HG02759 (cell line): ENCODE results near the gene RXRG.

Experiments
- ATAC-seq: cut with Tn5 transposase; IDR thresholded peaks from one replicate; pipeline ENCODE4 v1.9.1; 2021; ENCODE audit warnings: mild to moderate bottlenecking, moderate library complexity; ENCODE audit not compliant: unreplicated experiment

RXRG gene

DNA sequence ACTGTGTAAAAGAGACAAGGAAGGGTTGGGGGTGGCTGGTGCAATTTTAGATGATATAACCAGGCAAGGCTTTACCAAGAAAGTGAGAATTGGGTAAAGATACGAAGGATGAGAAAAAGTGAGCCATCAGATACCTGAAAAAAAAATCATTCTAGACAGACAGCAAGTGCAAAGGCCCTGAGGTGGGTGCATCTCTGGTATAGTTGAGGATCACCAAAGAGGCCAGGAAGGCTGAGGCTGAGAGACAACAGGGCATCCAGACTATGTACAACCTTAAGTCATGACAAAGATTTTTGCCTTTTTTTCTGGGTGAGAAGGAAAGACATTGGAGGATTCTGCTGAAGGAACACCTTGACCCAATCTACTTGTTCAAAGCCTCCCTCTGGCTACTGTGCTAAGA lies 29.9 kb downstream of the RXRG start:
- ATAC-seq, result no peak

DNA sequence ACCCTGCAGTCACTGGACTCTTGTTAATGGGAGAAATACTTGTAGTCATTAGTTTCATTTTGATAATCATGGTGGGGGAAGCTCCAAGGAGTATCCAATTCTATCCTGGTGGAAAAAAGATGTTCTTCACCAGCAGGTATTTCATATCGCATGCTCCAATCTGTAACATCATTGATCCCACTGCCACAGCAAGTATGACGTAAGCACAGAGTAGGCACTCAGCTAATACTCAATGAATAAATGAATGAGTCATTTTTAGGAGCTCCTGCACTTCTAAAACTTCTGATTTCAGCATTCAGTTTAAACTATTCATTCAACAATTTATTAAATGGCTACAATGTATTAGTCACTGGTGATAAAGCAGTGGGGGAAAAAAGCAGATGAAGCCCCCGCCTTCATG lies 30.3 kb downstream of the RXRG start:
- ATAC-seq, result no peak

DNA sequence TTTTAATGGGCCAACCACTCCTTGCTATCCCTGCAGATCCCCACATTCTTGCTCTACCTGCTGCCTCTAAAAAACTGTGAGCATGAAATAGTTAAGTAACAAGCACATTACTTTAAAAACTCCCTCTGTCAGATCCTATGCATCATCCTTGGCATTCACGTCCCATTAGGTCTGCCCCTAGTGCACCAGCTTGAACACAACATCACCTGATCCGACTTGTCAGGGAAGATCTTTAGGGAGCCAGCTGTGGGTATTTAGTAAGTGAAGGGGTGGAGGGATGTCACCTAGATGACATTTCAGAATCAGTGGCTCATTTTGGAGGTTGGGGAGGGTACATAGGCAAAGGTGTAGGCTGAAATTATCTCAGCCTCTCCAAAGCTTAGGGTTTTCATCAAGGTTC lies 33.5 kb downstream of the RXRG start:
- ATAC-seq, result no peak

DNA sequence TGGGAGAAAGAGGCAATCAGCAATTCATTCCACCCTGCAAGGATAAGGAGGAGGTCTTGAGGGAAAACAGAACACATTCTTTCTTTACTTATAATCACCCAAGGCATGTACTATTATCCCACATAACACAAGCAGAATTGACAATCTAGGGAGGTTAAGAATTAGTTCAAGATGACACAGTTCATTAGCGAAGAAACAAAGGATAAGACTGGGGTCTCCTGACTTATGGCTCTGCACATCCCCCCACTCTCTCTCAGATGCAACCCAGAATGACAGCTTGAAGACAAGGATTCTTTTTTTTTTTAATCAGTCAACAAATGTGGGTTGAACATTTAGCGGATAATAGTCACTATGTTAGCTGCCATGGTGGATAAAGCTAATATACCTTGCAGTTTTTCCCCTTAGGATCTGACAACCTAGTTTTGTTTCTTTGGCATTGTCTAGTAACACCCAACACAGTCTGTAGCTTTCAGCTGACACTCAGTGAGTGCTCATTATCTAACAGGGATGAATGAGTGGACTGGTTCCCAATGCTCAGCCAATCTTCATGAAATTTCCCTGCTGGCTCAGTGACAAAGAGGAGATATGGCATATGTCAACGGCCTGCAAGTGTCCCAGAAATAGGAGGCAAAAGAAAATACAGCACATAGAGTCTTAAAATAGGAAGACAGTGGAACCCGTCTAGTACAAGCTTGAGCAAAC lies 35.1 kb downstream of the RXRG start:
- no peak for ATAC-seq

DNA sequence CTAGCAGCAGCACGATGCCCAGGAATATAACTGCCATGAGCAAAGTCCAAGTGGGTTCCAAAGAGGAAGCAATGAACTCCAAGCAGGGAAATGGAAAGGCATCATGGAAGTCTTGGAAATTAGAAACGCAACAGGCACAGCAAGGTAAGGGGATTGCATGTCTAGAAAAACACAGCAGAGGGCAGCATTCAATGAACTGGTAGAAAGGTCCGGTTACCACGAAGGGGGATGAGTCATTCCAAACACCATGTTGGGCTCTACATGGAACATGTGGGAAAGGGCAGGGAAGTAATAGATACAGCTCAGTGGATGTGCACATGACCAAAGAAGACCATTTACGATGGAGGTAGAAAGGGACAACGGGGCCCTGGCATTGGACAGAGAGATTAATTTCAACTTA lies 36.4 kb downstream of the RXRG start:
- ATAC-seq, result peak; percentile 57

DNA sequence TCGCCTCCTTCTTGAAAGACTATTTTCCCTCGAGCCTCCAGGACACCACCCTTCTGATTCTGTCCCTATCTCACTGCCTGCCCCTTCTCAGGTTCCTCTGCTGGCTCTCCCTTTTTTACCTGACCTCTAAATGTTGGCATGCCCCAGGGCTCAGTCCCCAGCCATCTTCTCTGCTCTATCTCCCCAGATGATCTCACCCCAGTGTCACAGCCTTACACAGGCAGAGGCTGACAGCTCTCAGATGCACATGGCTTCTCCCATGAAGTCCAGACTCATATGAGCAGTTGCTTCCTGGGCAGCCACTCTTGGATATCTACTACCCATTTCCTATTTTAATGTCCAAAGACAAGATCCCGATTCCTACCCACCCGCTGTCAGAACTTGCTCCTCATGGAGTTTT lies 37.5 kb downstream of the RXRG start:
- no peak for ATAC-seq

DNA sequence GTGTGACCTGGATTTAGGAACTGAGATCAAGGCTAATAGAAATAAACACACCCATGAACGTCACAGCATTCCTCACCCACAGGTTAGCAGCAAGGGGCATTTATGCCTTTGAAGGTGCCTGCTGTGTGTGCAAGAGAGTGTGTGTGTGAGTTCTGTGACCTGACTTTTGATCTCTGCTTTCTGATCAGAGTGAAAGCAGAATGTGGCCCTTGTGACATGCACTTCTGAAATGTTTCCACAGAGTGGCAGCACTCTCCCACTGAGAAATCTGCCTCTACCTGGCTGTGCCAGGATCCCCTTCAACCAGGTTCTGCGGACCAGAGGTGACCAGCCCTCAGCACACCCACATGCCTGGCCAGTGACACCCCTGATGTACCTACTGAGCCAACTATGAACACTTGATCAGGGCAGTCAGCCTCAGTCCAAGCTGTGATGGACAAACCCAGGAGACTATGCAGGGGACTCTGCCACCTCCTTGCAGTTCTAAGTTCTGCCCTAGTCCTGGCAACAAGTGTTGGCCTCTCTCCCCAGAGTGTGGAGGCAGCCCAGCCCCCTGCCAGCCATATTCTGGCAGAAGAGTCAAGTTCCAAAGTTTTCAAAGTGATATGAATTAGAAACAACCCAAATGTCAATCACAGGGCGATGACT lies 41.0 kb downstream of the RXRG start:
- peak; percentile 67 for ATAC-seq

DNA sequence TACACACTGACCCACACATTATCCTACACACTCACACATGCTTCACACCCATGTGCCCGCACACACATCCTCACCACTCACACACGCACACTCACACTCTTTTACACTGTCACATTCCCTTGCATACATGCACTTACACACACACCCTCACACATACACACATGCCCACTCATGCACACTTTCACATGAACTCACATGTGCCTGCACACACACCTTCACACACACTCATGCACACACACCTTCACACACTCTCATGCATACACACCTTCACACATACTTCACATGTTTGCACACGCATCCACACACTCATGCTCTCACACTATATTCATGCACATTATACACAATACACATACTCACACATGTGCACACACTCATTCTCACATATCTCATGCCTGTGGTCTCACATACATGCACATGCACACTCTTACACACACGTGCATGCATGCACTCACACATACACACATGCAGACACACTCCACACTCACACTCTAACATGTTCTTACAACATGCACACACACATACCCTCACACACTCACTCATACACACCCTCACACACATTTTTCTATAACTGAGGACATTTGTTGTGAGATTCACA lies 42.3 kb downstream of the RXRG start:
- no peak for ATAC-seq

DNA sequence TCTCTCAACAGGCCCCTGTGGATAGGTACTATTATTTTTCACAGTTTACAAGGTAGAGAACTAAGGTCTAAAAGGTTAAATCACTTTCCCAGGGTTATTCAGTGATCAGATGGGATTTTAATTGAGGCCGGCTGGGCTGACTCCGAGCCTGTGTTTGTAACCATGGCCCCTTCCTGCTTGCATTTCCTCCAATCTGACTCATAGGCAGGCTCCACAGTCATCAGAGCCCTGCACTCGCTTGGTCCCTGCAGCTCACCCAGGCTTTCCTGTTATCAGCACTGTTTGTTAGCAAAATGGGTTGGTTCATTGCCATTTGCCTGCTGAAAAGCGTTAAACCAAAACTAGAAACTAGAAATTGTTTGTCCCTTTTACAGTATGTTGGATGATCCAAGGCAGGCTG lies 47.0 kb downstream of the RXRG start:
- ATAC-seq, result no peak

DNA sequence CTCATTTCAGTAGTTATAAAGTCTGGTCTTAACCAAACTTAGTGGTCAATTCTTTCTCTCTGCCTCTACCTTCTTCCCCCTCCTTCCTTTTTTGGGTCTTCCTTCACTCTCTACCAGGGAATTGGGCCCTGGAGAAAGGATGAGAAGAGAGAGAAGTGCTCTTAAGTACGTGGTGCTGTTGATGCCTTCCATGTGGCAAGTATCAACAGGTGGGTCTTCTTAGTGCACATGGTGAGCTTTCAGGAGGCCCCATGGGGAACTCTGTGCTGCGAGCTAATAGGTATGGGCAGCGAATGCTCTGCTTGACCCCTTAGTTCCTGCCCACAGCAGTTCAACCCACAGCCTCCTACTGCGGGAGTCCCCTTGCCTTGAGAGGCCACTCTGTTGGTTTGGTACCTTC lies 49.0 kb downstream of the RXRG start:
- no peak for ATAC-seq

DNA sequence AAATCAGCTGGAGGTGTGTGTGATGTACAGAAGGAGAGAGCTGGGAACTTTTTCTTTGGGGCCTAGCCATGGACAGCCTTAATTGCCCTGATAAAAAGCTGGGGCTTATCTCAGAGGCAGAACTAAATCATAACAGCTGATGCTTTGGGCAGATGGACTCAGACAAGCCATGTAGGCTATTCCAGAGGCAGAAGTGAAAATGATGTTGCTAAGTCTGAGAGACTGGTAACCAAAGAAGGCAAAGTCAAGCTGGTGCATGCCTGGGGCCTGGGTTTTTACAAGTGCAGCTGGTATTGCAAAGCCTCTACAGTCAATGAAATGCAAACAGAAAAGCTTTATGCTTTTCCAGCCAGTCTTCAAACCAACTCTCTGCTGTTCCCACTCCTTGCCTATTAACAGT lies 49.4 kb downstream of the RXRG start:
- peak; percentile 24 for ATAC-seq

DNA sequence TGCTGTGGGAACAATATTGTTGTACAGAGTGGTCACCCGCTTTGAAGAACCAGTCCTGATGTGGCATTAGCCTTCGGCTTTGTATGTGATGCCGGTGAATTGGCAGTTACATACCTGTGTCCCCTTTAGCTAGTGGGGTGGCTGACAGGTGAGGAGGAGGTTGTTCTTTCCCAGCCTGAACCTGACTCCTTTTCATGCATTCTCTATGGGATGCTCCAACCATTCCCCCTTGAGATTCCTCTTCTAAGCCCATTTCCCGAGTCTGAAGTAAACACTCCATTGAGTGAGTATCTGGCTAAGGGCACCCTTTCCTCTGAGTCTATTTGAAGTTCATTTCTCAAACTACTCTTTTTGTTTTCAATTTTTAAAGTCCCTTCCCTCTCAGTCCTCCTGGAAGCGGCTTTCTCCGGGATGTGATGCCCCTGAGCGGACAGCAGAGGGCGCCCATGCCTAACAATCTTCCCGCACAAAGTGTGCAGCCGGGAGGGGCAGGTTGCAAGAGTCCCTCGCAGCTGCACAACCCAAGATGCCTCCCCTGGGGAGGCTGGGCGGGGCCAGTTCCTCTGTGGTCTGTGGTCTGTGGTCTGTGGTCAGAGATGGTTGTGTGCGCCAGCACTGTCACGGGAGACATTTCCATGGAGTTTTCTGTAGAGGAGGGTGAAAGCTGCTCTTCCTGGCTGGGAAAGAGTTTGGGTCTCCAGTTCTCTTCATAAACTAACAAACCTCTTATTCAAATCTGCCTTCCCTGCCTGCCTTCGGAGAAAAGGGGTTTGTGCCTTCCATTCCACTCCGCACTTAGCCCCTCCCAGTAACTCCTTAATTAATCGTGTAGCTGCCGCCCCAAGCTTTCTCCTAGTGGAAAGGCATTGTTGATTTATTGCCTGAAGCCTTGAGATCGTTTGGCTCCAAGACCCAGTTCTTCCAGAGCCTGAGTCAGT lies 52.0 kb downstream of the RXRG start:
- ATAC-seq, result peak; percentile 100

DNA sequence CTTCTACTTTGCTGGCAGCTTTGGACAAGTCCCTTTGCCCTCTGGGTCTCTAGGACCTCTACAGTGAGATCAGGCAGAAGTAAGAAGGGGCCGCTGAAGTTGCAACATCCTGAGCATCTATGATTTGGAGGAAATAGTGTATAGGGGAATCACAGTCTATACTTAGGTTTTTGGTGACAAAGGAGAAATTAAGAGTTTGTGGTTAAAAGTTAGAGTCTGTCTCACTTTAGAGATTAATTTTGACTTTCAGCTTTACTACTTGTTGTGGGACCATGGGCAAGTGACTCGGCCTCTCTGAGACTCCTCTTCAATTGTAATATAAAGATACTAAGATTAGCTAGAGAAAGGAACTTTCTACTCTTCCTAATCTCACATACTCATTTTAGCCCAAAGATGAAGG lies 55.3 kb downstream of the RXRG start:
- no peak for ATAC-seq

DNA sequence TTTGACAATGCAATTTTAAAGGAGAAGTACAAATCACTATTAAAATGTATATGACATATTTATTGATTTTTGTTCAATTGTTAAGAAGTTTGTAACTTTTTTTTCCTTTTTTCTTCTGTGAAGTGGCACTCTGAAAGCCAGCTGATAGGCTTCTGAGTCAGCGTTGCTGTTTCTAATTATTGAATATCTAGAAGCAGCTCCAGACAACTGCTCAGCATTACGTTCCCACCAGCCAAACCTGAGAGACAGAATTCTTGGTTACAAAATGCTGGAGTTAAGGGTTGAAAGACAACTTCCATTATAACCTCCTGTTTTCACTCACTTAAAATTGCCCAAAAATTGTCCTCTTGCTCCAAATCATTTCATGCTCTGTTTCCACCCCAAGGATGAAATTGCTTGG lies 57.0 kb downstream of the RXRG start:
- ATAC-seq, result no peak

DNA sequence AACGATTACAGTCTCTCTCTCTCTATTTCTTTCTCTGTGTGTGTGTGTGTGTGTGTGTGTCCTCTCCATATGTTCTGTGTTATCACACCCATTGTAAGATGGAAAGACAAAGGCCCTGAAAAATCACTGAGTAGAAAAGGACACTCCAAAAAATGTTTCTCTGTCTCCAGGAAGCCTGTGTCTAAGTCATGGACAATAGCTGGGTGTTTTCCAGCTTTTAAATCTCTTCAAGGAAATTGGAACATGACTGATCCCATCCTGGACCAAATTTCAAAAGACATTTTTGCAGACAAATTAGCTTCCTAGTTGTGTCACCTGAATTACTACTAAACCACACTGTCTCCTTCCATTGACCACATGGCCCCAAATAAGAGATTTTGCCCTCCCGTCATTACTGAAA lies 57.4 kb downstream of the RXRG start:
- no peak for ATAC-seq

DNA sequence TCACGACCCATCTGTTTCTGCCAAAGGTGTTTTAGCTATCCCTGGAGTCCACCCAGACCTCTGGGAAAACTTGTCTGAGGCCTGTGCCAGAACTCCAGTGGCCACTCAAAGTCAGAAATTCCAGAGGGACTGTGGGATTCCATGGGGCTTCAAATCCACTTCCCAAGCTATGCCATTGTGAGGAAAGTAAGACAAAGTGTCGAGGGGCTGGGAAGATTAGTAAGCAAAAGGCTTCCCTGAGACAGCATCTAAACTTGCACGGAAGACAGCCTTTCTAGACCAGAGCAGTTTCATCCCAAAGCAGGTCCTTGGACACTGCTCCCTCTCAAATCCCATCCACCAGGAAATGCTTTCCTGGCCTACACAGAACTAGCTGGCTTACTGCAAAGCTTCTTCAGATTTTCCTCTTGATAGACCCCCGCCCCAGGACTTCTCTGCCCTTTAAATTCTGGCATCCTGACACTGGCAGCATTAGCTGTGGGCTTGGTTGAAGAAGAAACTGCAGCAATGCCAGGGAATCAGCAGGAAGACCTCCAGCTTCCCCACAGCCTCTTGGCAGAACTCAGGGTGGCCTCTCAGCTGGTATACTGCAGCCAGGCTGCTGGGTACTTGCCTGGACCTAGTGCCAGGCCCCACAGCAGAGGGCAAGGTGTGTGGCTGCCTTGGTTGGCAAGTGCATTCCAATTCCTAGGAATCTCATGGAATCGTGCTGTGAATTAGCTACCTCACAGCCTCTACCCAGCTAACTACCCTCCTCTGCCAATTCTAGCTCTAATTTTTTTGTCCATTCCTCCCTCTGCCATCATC lies 61.1 kb downstream of the RXRG start:
- no peak for ATAC-seq

DNA sequence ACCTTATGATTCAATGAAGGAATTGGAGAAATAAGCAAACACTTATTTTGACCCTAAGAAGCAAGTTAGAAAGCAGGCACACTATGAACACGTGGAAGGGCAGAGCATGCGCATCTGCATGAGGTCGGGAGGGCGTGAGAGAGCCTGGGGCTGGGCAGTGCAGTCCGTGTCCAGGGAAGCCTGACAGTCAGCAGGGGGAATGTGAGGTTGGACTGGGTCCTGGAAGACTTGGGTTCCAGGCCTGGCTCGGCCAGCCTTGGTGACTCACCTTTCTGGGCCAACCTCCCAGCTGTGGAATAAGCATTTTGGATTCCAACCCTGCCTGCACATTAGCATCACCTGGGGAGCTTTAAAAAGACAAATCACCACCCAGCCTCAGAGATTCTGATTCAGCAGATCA lies 61.9 kb downstream of the RXRG start:
- no peak for ATAC-seq

DNA sequence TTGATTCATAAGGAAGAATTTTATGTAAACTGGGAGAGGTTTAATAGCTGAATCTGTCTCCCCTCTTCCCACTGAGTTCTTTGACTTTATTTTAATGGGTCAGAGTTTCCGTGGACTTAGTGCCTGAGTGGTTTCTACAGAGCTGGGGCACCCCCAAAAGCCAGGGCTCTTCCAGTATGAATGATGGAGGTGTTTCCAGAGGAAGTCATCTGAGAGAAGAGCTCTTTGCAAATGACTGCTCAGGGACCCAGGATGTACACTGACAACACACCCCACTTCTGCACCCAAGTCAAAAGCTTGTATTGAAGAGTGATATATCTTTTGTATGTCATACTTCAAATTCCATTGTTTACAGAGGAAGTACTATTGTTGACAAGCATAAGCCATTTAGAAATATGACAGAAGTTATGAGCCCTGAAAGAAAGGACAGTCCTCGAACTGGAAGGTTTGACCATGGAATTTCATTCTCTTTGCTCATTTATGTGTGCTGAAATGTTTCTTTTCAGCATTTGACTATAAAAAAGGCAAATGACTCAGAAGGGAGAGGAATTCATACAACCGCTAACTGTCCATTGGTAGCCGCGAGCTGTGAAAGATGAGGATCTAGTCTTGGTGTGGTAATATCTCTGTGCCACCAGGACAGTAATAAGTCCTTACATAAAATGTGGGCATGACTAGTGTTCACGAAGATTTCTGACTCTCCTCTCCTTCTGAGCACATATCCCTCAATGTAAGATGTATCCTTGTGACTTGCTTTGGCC lies 63.0 kb downstream of the RXRG start:
- no peak for ATAC-seq

DNA sequence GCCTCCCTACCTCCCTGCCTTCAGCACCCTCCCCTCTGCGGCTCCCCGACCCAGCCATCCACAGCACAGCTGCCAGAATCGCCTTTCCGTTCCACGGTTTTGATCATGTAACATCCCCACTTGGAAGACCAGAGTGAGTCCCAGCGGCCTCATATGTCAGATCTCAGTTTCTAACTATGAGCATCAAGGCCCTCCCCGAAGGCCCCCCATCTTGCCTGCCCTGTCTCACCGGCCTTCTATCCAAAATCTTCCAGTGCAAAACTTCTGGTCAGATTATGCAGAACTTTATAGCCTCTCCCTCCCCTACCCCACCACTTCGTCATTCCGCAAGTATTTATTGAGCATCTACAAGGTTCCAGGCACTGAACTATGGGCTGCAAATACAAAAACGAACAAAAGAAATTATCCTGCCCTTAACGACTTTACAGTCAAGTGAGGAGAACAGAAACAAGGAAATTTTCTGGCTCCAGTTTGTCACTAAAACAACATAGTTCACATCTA lies 68.1 kb downstream of the RXRG start:
- no peak for ATAC-seq
